ENCODE measurements around the gene ARCN1. TPM values are rescaled to one million over a fixed set of nuclear protein-coding genes. Genes with fewer than 3 reads are reported as not detected.

Gene ARCN1
- total RNA-seq, 1 donor from 2014 or later = 91.3 TPM

DNA sequence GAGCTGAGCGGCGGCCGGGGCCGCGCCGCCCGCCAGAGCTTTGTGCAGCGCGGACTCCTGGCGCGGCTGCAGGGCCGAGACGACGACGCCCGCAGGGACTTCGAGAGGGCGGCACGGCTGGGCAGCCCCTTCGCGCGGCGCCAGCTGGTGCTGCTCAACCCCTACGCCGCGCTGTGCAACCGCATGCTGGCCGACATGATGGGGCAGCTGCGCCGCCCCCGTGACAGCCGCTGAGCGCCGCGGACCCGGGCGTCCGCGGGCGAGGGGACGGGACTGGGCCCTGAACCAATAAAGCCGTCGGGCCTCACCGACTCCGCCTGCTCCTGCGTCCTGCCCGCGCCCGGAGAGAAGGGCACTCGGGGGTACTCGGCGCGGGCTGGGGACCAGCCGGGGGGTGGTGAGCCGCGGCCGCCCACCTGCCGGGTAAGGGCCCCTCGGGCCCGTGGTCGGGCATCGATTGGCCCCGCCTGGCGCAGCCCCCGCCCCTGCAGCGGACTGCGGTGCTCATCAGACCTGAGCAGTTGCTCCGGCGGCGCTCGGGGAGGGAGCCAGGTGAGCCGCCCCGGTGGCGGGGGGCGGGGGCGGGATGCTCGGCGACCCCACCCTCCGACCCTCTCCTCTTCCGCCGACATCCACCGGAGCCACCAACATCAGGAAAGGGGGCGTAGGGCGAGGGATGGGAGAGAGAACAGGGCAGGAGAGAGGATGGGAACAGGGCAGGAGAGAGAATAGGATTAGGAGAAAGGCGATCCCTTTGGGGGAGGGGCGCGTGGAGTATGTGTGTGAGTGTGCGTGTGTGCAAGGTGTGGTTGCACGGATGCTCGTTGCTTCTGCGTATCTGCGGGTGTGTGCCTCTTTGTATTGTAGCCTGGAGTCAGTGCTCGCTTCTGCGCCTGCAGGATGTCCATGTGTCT lies 41.3 kb upstream of the ARCN1 start, which contains the start of gene TMEM25:
Gene TMEM25 (plus strand): TSS at position 510 of the 914 bp plus-strand sequence. CDS start 610 bp downstream, outside the sequence.
- DNase-seq = peak; percentile 71
- TF ChIP-seq, protein P1, sequence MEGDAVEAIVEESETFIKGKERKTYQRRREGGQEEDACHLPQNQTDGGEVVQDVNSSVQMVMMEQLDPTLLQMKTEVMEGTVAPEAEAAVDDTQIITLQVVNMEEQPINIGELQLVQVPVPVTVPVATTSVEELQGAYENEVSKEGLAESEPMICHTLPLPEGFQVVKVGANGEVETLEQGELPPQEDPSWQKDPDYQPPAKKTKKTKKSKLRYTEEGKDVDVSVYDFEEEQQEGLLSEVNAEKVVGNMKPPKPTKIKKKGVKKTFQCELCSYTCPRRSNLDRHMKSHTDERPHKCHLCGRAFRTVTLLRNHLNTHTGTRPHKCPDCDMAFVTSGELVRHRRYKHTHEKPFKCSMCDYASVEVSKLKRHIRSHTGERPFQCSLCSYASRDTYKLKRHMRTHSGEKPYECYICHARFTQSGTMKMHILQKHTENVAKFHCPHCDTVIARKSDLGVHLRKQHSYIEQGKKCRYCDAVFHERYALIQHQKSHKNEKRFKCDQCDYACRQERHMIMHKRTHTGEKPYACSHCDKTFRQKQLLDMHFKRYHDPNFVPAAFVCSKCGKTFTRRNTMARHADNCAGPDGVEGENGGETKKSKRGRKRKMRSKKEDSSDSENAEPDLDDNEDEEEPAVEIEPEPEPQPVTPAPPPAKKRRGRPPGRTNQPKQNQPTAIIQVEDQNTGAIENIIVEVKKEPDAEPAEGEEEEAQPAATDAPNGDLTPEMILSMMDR (IDR thresholded peaks at IDR 0.05) = no peak
- H3K27me3 Mint-ChIP-seq = no peaks in the 10 kb centered on the region
- H3K4me1 Mint-ChIP-seq = peaks cover 18% of the 10 kb centered on the region
- peaks cover 1% of the 10 kb centered on the region for H3K36me3 Mint-ChIP-seq (ENCODE audit: low read depth)
- peak; percentile 90 for ATAC-seq (ENCODE audit: low read depth)
- CTCF ChIA-PET = no interaction called here
- intact Hi-C loops (cut with micrococcal nuclease) = loop anchor here (1.0 kb wide), 1 partner anchor 35 kb away; no protein-coding TSS in a partner anchor
- POLR2A ChIA-PET = interaction anchor here (1.6 kb wide), 1 partner anchor 41 kb away, joined by 6 read pairs; the partner anchor contains the start of gene ARCN1
- H3K9me3 Mint-ChIP-seq = no peaks in the 10 kb centered on the region
- peak within 1 kb of the TSS; percentile 35 for H3K27ac Mint-ChIP-seq
- peak within 1 kb of the TSS; percentile 89 for H3K4me3 Mint-ChIP-seq

DNA sequence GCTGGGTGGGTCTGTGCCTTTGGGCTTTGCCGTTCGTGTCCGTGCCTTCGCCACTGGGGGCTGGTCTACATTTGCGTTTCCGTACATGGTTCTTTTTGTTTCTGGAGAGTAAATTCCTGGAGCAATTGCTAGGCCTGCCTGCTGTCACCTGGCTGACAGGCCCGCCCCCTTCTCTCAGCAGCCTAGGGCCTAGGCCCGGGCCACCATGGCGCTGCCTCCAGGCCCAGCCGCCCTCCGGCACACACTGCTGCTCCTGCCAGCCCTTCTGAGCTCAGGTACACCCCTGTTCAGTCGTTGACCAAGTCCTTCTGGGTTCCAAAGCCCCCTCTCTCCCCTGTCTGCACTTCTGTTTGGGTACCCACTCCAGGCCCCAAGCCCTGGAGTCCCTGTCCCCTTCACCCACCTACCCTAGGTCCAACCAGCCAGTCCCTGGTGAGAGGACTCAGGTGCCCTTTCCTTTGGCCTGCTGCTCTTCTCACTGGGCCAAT lies 40.6 kb upstream of the ARCN1 start:
- no peak for DNase-seq
- Mint-ChIP-seq H3K27ac (peak overlapping the region; percentile 30), H3K9me3 (no peaks in the 10 kb centered on the region), H3K4me1 (peaks cover 18% of the 10 kb centered on the region), H3K27me3 (no peaks in the 10 kb centered on the region), H3K36me3 (ENCODE audit: low read depth) (peaks cover 1% of the 10 kb centered on the region), H3K4me3 (peak overlapping the region; percentile 89)
- intact Hi-C loops (cut with micrococcal nuclease) = loop anchor here (1.0 kb wide), 1 partner anchor 35 kb away; no protein-coding TSS in a partner anchor
- no peak for ATAC-seq (ENCODE audit: low read depth)
- TF ChIP-seq, protein P1 (IDR thresholded peaks at IDR 0.05) = no peak
- POLR2A ChIA-PET = interaction anchor here (1.6 kb wide), 1 partner anchor 41 kb away, joined by 6 read pairs; the partner anchor contains the start of gene ARCN1
- CTCF ChIA-PET = no interaction called here

GRCh38 chr11:118532091-118532490 lies 40.1 kb upstream of the ARCN1 start:
- H3K4me3 Mint-ChIP-seq = peak overlapping the region; percentile 89
- H3K36me3 Mint-ChIP-seq (ENCODE audit: low read depth) = peaks cover 1% of the 10 kb centered on the region
- ATAC-seq (ENCODE audit: low read depth) (no peak), DNase-seq (no peak)
- H3K27me3 Mint-ChIP-seq = no peaks in the 10 kb centered on the region
- H3K27ac Mint-ChIP-seq = peak overlapping the region; percentile 30
- TF ChIP-seq, protein P1 (IDR thresholded peaks at IDR 0.05) = no peak
- CTCF ChIA-PET = no interaction called here
- no peaks in the 10 kb centered on the region for H3K9me3 Mint-ChIP-seq
- peaks cover 18% of the 10 kb centered on the region for H3K4me1 Mint-ChIP-seq
- POLR2A ChIA-PET = no interaction called here
- intact Hi-C loops (cut with micrococcal nuclease) = no loop called here

DNA sequence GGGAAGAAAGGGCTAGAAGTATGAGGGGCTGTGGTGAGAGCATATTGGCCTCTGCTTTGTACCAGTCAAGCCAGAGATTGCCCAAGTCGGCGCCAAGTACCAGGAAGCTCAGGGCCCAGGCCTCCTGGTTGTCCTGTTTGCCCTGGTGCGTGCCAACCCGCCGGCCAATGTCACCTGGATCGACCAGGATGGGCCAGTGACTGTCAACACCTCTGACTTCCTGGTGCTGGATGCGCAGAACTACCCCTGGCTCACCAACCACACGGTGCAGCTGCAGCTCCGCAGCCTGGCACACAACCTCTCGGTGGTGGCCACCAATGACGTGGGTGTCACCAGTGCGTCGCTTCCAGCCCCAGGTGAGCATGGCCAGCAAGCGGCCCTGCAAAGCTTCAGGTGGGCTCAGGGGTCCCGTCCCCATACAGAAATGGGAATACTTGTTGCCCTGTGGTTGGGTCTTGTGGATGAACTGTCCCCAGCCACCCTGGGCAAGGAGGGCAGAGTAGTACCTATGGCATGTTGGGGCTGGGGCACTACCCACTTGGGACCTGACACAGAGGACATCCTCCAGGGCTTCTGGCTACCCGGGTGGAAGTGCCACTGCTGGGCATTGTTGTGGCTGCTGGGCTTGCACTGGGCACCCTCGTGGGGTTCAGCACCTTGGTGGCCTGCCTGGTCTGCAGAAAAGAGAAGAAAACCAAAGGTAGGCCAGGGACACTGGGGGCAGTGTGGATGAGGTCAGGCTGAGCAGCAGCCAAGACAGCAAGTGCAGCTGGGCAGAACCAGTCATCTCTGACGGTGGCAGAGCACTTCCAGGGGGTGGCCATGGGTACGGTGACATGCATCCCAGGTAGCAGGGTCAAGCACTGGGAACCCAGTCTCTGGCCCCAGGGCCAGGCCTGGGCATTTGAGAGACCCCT lies 39.1 kb upstream of the ARCN1 start:
- intact Hi-C loops (cut with micrococcal nuclease) = no loop called here
- peaks cover 1% of the 10 kb centered on the region for H3K36me3 Mint-ChIP-seq (ENCODE audit: low read depth)
- CTCF ChIA-PET = no interaction called here
- DNase-seq (no peak), ATAC-seq (ENCODE audit: low read depth) (no peak)
- H3K27ac Mint-ChIP-seq = no peak overlapping the region
- no peaks in the 10 kb centered on the region for H3K9me3 Mint-ChIP-seq
- peaks cover 18% of the 10 kb centered on the region for H3K4me1 Mint-ChIP-seq
- TF ChIP-seq, protein P1 (IDR thresholded peaks at IDR 0.05) = no peak
- POLR2A ChIA-PET = no interaction called here
- H3K4me3 Mint-ChIP-seq = no peak overlapping the region
- no peaks in the 10 kb centered on the region for H3K27me3 Mint-ChIP-seq

All from activated B cell treated with CpG ODN at 0.5 μM for 24 hours (primary cell).